Vagina (tissue), 2 donors: Measurements from ENCODE around the gene IZUMO1.

Experiments
- POLR2A ChIP-seq, 2 donors: fragments of 450-650 bp; IDR thresholded peaks; one replicate each; pipeline ENCODE4 v1.6.1; 2017; ENCODE audit warnings: antibody characterized with exemption in 2 of 2, mild to moderate bottlenecking in 2 of 2, moderate library complexity in 2 of 2
- TF ChIP-seq, protein P1 (sequence below), 3 experiments: fragments of 450-650 bp in 2 of 3; fragments of 200-600 bp in 1 of 3; sonication (generic) in 1 of 3; IDR thresholded peaks; one replicate each; pipeline ENCODE4 v1.5.1; 2017 to 2019; ENCODE audit warnings: antibody characterized with exemption in 3 of 3, mild to moderate bottlenecking in 2 of 3, moderate library complexity in 2 of 3

DNA sequence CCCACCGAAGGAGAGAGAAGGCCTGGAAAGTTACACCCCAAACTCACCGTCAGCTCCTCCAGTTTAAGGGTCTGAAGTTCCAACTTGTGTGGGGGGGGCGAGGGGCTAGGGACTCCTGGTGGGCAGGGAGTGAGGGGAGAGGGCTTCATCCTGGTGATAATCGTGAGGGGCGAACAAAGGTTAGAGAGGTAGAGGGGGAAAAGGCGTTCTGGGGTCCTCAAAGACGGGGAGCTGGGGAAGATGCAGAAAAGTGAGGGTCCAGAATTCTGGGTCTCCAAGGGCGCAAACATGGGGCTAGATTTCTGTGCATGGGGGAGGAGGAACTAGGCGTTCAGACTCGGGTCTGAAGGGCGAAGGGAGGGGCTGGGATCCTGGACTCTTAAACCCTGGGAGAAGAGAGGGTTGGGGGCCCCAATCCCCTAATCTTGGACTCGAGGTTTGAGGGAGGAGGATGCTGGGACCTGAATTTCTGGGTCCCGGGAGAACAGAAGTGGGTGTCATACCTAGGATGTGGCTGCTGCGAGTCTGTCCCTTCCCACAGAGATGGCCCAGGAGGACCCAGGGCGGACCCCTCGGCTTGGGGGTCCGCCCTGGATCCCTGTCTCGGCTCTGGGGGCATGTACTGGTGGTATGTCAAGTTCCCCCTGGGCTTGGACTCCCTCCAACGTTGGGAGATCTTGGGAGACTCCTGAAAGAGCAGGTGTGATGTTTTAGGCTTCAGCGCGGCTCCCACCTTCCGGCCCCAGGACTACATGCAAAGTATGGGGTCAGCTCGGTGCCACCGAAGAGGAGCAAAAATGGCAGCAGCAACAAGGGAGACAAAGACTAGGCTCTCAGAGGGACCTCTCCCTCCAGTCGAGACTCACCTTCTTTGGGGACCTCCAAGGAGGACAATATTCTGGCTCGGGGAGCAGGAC lies 31.7 kb downstream of the IZUMO1 start:
- TF ChIP-seq, protein P1, sequence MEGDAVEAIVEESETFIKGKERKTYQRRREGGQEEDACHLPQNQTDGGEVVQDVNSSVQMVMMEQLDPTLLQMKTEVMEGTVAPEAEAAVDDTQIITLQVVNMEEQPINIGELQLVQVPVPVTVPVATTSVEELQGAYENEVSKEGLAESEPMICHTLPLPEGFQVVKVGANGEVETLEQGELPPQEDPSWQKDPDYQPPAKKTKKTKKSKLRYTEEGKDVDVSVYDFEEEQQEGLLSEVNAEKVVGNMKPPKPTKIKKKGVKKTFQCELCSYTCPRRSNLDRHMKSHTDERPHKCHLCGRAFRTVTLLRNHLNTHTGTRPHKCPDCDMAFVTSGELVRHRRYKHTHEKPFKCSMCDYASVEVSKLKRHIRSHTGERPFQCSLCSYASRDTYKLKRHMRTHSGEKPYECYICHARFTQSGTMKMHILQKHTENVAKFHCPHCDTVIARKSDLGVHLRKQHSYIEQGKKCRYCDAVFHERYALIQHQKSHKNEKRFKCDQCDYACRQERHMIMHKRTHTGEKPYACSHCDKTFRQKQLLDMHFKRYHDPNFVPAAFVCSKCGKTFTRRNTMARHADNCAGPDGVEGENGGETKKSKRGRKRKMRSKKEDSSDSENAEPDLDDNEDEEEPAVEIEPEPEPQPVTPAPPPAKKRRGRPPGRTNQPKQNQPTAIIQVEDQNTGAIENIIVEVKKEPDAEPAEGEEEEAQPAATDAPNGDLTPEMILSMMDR (IDR thresholded peaks at IDR 0.05): no peak
- TF ChIP-seq POLR2A (IDR thresholded peaks at IDR 0.05): no peak
